Uterus (tissue), 4 donors: ENCODE results near the gene KISS1R. TPM values are rescaled to one million over a fixed set of nuclear protein-coding genes. Genes with fewer than 3 reads are reported as not detected.

ENCODE experiments used
- DNase-seq, 2 donors: peaks; one replicate each; pipeline ENCODE4 v3.0.0-alpha.2; 2019 to 2020
- H3K27ac ChIP-seq, 2 donors: fragments of 200-600 bp; sonication (generic); 1 replicate in 1 of 2; 2 replicates in 1 of 2; pipeline ENCODE4 v1.5.1; 2016 to 2018
- H3K27me3 ChIP-seq, 2 donors: fragments of 200-600 bp; sonication (generic); one replicate each; pipeline ENCODE4 v1.5.1; 2018 to 2019; ENCODE audit warnings: control low read depth in 1 of 2
- H3K36me3 ChIP-seq, 2 donors: fragments of 200-600 bp; sonication (generic); one replicate each; pipeline ENCODE4 v1.5.1; 2019; ENCODE audit warnings: control low read depth in 1 of 2
- H3K4me1 ChIP-seq, 2 donors: fragments of 200-600 bp; sonication (generic); one replicate each; pipeline ENCODE4 v1.5.1; 2018 to 2019; ENCODE audit warnings: control low read depth in 1 of 2
- H3K4me3 ChIP-seq, 2 donors: fragments of 200-600 bp; sonication (generic); 1 replicate in 1 of 2; 2 replicates in 1 of 2; pipeline ENCODE4 v1.5.1; 2018 to 2019; ENCODE audit warnings: mild to moderate bottlenecking in 1 of 2
- H3K9me3 ChIP-seq, 2 donors: fragments of 200-600 bp; sonication (generic); one replicate each; pipeline ENCODE4 v1.5.1; 2019; ENCODE audit warnings: control low read depth in 1 of 2
- POLR2A ChIP-seq, 2 donors: fragments of 450-650 bp; IDR thresholded peaks; one replicate each; pipeline ENCODE4 v1.6.1; 2016; ENCODE audit warnings: antibody characterized with exemption in 2 of 2, mild to moderate bottlenecking in 1 of 2, moderate library complexity in 1 of 2
- intact Hi-C: fragments of 100-400 bp; cut with DNase I; formaldehyde crosslinking; loops from one replicate; pipeline ENCODE4 v1.15.1; 2023; ENCODE audit warnings: low total_unique reads
- total RNA-seq, 4 donors: library from RNA; depleted of rRNA in 3 of 4; stranded (reverse); fragments of >200 nt in 3 of 4; gene quantifications; one replicate each; pipeline versions ENCODE4 v1.1.0 to v1.2.4, GENCODE V29; 2014 to 2023
- TF ChIP-seq, protein P1 (sequence below), 4 experiments: fragments of 200-600 bp in 2 of 4; fragments of 450-650 bp in 2 of 4; sonication (generic) in 2 of 4; IDR thresholded peaks; one replicate each; pipeline ENCODE4 v1.5.1; 2016 to 2019; ENCODE audit warnings: antibody characterized with exemption in 4 of 4, mild to moderate bottlenecking in 2 of 4, moderate library complexity in 1 of 4
- donor health status: DM: yes; HTN: yes; CAD: no.

Gene KISS1R
- total RNA-seq, 4 donors from 2014 or later, result 0.14 TPM; not detected in 3

DNA sequence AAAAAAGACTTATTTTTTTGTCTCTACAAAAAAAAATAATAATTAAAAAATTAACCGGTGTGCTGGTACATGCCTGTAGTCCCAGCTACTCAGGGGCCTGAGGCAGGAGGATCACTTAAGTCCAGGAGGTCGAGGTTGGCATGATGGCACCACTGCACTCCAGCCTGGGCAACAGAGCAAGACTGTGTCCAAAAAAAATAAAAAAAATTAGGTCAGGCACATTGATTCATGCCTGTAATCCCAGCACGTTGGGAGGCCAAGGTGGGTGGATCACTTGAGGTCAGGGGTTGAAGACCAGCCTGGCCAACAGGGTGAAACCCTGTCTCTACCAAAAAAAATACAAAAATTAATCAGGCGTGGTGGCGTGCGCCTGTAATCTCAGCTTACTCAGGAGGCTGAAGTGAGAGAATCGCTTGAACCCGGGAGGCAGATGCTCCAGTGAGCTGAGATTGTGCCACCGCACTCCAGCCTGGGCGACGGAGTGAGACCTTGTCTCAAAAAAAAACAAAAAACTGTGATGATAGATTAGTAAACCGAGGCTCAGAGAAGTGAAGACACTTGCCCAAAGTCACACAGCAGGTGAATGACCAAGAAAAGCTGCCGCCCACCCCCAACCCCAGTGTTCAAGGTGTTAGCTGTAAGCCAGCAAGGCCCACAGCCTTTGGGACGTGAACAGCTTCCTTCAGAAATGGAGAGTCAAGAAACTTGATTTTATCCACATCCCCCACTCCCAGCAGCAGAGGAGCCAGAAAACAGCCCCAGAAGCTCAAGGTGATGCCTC lies 14.5 kb upstream of the KISS1R start:
- TF ChIP-seq POLR2A (IDR thresholded peaks at IDR 0.05), result no peak
- TF ChIP-seq, protein P1, sequence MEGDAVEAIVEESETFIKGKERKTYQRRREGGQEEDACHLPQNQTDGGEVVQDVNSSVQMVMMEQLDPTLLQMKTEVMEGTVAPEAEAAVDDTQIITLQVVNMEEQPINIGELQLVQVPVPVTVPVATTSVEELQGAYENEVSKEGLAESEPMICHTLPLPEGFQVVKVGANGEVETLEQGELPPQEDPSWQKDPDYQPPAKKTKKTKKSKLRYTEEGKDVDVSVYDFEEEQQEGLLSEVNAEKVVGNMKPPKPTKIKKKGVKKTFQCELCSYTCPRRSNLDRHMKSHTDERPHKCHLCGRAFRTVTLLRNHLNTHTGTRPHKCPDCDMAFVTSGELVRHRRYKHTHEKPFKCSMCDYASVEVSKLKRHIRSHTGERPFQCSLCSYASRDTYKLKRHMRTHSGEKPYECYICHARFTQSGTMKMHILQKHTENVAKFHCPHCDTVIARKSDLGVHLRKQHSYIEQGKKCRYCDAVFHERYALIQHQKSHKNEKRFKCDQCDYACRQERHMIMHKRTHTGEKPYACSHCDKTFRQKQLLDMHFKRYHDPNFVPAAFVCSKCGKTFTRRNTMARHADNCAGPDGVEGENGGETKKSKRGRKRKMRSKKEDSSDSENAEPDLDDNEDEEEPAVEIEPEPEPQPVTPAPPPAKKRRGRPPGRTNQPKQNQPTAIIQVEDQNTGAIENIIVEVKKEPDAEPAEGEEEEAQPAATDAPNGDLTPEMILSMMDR (IDR thresholded peaks at IDR 0.05), result no peak
- intact Hi-C loops, result no loop called here

DNA sequence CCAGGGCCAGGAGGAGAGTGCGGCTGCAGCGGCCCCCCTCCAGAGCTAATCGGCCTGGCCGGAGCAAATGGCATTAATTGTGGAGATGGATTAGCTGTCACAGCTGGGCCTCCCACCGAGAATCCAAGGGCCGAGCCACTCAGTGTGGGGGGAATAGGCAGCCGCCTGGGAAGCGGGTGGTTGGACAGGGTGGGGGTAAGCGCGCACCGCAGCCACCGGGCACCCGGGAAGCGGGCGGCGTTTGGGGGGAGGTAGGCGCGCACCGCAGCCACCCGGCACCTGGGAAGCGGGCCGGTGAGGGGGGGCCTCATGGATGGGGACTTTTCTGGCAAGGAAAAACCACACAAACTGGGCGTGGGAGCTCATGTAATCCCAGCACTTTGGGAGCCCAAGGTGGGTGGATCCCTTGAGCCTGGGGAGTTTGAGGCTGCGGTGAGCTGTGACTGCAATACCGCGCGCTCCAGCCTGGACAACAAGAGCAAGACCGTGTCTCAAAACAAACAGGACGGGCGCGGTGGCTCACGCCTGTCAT lies 13.8 kb upstream of the KISS1R start:
- Histone ChIP-seq H3K27me3 (no peaks in the 10 kb centered on the region), H3K36me3 (no peaks in the 10 kb centered on the region), H3K9me3 (no peaks in the 10 kb centered on the region), H3K4me3 (no peak overlapping the region), H3K4me1 (no peaks in the 10 kb centered on the region), H3K27ac (no peak overlapping the region)
- TF ChIP-seq, protein P1 (IDR thresholded peaks at IDR 0.05), result no peak
- TF ChIP-seq POLR2A (IDR thresholded peaks at IDR 0.05), result no peak
- no peak for DNase-seq
- intact Hi-C loops, result no loop called here

More for the DNA sequence above, 14.5 kb upstream of the KISS1R start:
- no peaks in the 10 kb centered on the region for H3K4me1 ChIP-seq
- no peak for DNase-seq
- H3K27ac ChIP-seq, result no peak overlapping the region
- H3K36me3 ChIP-seq, result no peaks in the 10 kb centered on the region
- no peak overlapping the region for H3K4me3 ChIP-seq
- no peaks in the 10 kb centered on the region for H3K9me3 ChIP-seq
- no peaks in the 10 kb centered on the region for H3K27me3 ChIP-seq

DNA sequence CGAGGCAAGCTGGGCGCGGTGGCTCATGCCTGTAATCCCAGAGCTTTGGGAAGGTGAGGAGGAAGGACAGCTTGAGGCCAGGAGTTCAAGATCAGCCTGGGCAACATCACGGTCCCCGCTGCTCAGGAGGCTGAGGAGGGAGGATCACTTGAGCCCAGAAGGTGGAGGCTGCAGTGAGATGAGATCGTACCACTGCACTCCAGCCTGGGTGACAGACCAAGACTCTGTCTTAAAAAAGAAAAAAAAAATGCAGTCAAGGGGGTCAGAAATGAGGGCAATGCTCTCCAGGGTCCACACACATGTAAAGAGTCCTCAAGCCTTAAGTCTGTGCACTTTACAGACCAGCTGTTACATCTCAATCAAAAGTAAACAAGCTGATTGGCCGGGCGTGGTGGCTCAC lies 12.6 kb upstream of the KISS1R start:
- intact Hi-C loops, result no loop called here
- TF ChIP-seq, protein P1 (IDR thresholded peaks at IDR 0.05), result no peak

DNA sequence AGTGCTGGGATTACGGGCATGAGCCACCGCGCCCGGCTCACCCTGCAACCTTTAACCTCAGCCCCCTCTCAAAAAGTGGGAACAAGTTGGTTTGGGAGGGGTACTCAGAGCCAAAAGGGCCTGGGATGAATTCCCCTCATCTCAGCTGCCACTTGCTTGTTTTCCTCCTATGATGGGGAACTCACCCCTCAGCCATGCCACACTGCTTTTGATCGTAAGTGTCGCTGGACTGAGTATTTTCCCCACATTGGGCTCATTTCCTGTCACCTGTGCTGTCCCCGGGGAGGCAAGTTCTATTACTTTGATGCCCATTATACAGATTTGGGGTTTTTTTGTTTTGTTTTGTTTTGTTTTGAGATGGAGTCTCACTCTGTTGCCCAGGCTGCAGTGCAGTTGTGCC lies 10.7 kb upstream of the KISS1R start:
- Histone ChIP-seq H3K4me1 (no peaks in the 10 kb centered on the region), H3K4me3 (no peak overlapping the region), H3K27me3 (no peaks in the 10 kb centered on the region), H3K36me3 (no peaks in the 10 kb centered on the region), H3K9me3 (no peaks in the 10 kb centered on the region), H3K27ac (no peak overlapping the region)
- no peak for TF ChIP-seq POLR2A (IDR thresholded peaks at IDR 0.05)
- intact Hi-C loops, result no loop called here
- no peak for DNase-seq

More for the DNA sequence above, 12.6 kb upstream of the KISS1R start:
- Histone ChIP-seq H3K4me1 (no peaks in the 10 kb centered on the region), H3K36me3 (no peaks in the 10 kb centered on the region), H3K9me3 (no peaks in the 10 kb centered on the region), H3K27me3 (no peaks in the 10 kb centered on the region), H3K27ac (no peak overlapping the region), H3K4me3 (no peak overlapping the region)
- DNase-seq, result no peak

DNA sequence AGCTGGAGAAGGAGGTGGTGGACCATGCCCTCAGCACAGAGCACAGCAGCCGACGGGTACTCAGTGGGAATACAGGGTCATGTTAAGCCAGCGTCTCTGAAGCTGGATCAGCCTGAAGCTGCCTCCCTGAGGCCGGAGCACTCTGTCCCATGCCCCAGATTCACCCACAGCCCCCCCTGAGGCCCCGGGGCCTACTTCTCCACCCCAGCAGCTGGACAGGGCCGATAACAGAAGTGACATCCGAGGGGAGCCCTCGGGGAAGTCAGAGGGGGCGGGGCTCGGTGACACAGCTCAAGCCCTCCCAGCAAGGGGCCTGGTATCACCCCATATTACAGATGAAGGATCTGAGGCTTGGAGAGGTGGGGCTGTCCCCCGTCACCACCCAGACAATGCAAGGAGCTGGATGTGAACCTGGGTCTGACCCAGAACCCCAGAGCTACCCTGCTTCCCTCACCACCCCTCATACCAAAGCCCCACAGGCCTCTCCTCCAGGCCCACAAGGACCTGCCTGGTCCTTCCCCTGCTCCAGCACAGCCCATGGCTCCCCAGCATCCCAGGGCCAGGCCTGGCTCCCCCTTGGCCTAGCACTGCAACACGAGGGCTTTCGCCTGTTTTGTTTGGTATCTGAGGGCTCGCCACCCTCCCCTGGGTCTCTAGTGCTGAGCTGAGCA lies 9.8 kb upstream of the KISS1R start:
- H3K27ac ChIP-seq, result no peak overlapping the region

More for the DNA sequence above, 9.8 kb upstream of the KISS1R start:
- H3K4me1 ChIP-seq, result no peaks in the 10 kb centered on the region
- intact Hi-C loops, result no loop called here
- DNase-seq, result no peak
- no peaks in the 10 kb centered on the region for H3K27me3 ChIP-seq
- TF ChIP-seq, protein P1 (IDR thresholded peaks at IDR 0.05), result no peak
- TF ChIP-seq POLR2A (IDR thresholded peaks at IDR 0.05), result no peak
- no peak overlapping the region for H3K4me3 ChIP-seq
- H3K36me3 ChIP-seq, result no peaks in the 10 kb centered on the region
- no peaks in the 10 kb centered on the region for H3K9me3 ChIP-seq
